OCI-LY3 (cell line): Measurements from ENCODE around the gene NPIPA1.
"Not testable (repeated sequence)": the region's sequence is repeated elsewhere in the genome, so short reads cannot be mapped to it uniquely, and the experiment has no call there.

ENCODE experiments used
- H2AFZ ChIP-seq: fragments of 200-600, 300-600 bp; shearing (Covaris generic); 2 replicates; pipeline ENCODE4 v1.6.0; 2014; ENCODE audit warnings: antibody characterized with exemption, low read depth, low read length
- H3K27ac ChIP-seq: fragments of 200-600, 300-600 bp; sonication (generic); 2 replicates; pipeline ENCODE4 v1.5.1; 2014; ENCODE audit warnings: mild to moderate bottlenecking, low read length, moderate library complexity, mixed read lengths
- H3K27me3 ChIP-seq: fragments of 200-600, 300-600 bp; sonication (generic); 2 replicates; pipeline ENCODE4 v1.6.1; 2014; ENCODE audit warnings: low read depth, low read length, mixed read lengths
- H3K36me3 ChIP-seq: fragments of 200-600, 300-600 bp; sonication (generic); replicated peaks from 2 replicates; pipeline ENCODE3; 2014; ENCODE audit warnings: low read depth, low read length, mixed read lengths
- H3K4me1 ChIP-seq: fragments of 300-600, 200-600 bp; sonication (generic); 2 replicates; pipeline ENCODE4 v1.6.1; 2014; ENCODE audit warnings: low read length, mixed read lengths
- H3K4me2 ChIP-seq: fragments of 200-600, 300-600 bp; sonication (generic); 2 replicates; pipeline ENCODE4 v1.6.1; 2014; ENCODE audit warnings: low read length, mixed read lengths
- H3K4me3 ChIP-seq: fragments of 300-600, 200-600 bp; sonication (generic); 2 replicates; pipeline ENCODE4 v1.5.1; 2014; ENCODE audit warnings: antibody characterized with exemption, mild to moderate bottlenecking, low read length, moderate library complexity
- H3K79me2 ChIP-seq: fragments of 300-600, 200-600 bp; shearing (Covaris generic); 2 replicates; pipeline ENCODE4 v1.6.1; 2014; ENCODE audit warnings: mild to moderate bottlenecking, low read length, mixed read lengths
- H3K9ac ChIP-seq: fragments of 300-600, 200-600 bp; shearing (Covaris generic); 2 replicates; pipeline ENCODE4 v1.6.0; 2014; ENCODE audit warnings: mild to moderate bottlenecking, low read length, moderate library complexity
- H3K9me3 ChIP-seq: fragments of 200-600, 300-600 bp; shearing (Covaris generic); 2 replicates; pipeline ENCODE4 v1.6.1; 2014; ENCODE audit warnings: low read length, mixed read lengths; ENCODE audit not compliant: insufficient read depth
- H4K20me1 ChIP-seq: fragments of 200-600, 300-600 bp; sonication (generic); 2 replicates; pipeline ENCODE4 v1.6.1; 2016; ENCODE audit warnings: low read length, mixed read lengths; ENCODE audit not compliant: insufficient read depth

Gene NPIPA1

DNA sequence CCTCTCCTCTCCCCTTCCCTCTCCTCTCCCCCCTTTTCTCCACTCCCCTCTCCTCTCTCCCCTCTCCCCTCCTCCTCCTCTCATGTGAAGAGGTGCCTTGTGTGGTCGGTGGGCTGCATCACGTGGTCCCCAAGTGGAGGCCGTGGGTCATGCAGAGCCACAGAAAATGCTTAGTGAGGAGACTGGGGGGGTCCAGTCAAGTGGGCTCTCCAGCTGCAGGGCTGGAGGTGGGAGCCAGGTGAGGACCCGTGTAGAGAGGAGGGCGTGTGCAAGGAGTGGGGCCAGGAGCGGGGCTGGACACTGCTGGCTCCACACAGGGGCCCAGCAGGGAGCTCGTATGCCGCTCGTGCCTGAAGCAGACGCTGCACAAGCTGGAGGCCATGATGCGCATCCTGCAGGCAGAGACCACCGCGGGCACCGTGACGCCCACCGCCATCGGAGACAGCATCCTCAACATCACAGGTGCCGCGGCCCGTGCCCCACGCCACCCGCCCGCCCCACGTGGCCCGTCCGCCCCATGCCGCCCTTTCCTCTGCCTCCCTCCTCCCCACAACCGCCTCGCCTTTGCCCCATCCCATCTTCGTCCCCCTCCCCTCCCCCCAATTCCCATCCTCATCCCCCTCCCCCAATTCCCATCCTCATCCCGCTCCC is 9.1 kb upstream of the NPIPA1 start:
- not testable (repeated sequence) for H3K4me3 ChIP-seq, H3K36me3 ChIP-seq, H3K9me3 ChIP-seq, H3K4me2 ChIP-seq, H3K79me2 ChIP-seq, H3K9ac ChIP-seq, H3K4me1 ChIP-seq, H2AFZ ChIP-seq, H4K20me1 ChIP-seq, H3K27me3 ChIP-seq, H3K27ac ChIP-seq

- H3K9ac ChIP-seq, H3K36me3 ChIP-seq, H3K4me1 ChIP-seq, H3K27me3 ChIP-seq, H3K4me3 ChIP-seq, H3K79me2 ChIP-seq, H4K20me1 ChIP-seq, H3K27ac ChIP-seq, H3K9me3 ChIP-seq, H2AFZ ChIP-seq, H3K4me2 ChIP-seq: not testable (repeated sequence)
Measured at GRCh38 chr16:14929176-14929575, 8.1 kb upstream of the NPIPA1 start.

- H3K4me3 ChIP-seq, H3K9me3 ChIP-seq, H3K4me1 ChIP-seq, H3K36me3 ChIP-seq, H3K4me2 ChIP-seq, H3K79me2 ChIP-seq, H4K20me1 ChIP-seq, H2AFZ ChIP-seq, H3K27me3 ChIP-seq, H3K27ac ChIP-seq, H3K9ac ChIP-seq: not testable (repeated sequence)
Measured at GRCh38 chr16:14930246-14930645, 7.0 kb upstream of the NPIPA1 start.

GRCh38 chr16:14930971-14931370 is 6.3 kb upstream of the NPIPA1 start:
- not testable (repeated sequence) for H3K27me3 ChIP-seq, H3K36me3 ChIP-seq, H3K9me3 ChIP-seq, H2AFZ ChIP-seq, H3K79me2 ChIP-seq, H3K27ac ChIP-seq, H3K4me1 ChIP-seq, H3K9ac ChIP-seq, H3K4me3 ChIP-seq, H4K20me1 ChIP-seq, H3K4me2 ChIP-seq

- H3K36me3 ChIP-seq, H3K4me1 ChIP-seq, H3K27me3 ChIP-seq, H2AFZ ChIP-seq, H3K27ac ChIP-seq, H3K9me3 ChIP-seq, H4K20me1 ChIP-seq, H3K4me2 ChIP-seq, H3K79me2 ChIP-seq, H3K9ac ChIP-seq, H3K4me3 ChIP-seq: not testable (repeated sequence)
Measured at GRCh38 chr16:14932581-14933375, 4.5 kb upstream of the NPIPA1 start.

DNA sequence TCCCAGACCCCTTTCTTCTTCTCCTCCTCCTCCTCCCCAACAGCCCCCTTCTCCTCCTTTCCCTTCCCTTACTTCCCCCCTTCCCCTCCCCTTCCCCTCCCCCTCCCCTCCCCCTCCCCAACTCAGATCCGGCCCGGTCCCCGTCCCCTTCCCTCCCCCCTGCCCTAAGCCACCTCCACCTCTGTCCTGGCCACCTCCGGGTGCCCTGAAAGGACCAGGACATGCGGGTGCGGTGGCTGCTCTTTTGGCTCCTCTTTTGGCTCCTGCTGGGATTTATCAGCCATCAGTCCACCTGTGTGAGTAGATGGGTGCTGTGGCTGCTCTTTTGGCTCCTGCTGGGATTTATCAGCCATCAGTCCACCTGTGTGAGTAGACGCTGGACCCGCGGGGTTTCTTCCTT is 751 bp downstream of the NPIPA1 start:
- not testable (repeated sequence) for H4K20me1 ChIP-seq, H3K4me3 ChIP-seq, H3K9ac ChIP-seq, H3K4me2 ChIP-seq, H2AFZ ChIP-seq, H3K36me3 ChIP-seq, H3K79me2 ChIP-seq, H3K4me1 ChIP-seq, H3K27me3 ChIP-seq, H3K9me3 ChIP-seq, H3K27ac ChIP-seq

DNA sequence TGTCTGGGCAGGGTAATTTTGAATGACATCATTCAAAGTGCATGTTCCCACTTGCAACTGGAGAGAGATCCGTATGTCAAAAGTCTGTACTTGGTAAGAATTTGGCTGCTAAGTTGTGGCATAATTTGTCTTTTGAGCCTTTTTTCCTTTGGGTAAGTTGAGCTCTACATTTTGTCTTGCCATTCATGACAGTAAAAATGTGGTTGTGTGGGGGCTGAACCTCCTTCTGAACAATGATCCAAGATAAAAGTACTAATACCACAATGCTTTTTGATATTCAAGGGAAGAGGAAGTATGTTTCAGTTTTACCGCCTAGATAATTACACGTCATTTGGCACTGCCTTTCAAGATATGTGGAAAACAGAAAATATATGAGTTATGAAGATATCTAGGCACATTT is 5.4 kb downstream of the NPIPA1 start:
- H3K4me1 ChIP-seq, H3K27me3 ChIP-seq, H3K79me2 ChIP-seq, H3K27ac ChIP-seq, H3K9me3 ChIP-seq, H2AFZ ChIP-seq, H3K9ac ChIP-seq, H3K4me3 ChIP-seq, H4K20me1 ChIP-seq, H3K4me2 ChIP-seq, H3K36me3 ChIP-seq: not testable (repeated sequence)
